ENCODE results near the gene SAYSD1.

The SAYSD1 gene

DNA sequence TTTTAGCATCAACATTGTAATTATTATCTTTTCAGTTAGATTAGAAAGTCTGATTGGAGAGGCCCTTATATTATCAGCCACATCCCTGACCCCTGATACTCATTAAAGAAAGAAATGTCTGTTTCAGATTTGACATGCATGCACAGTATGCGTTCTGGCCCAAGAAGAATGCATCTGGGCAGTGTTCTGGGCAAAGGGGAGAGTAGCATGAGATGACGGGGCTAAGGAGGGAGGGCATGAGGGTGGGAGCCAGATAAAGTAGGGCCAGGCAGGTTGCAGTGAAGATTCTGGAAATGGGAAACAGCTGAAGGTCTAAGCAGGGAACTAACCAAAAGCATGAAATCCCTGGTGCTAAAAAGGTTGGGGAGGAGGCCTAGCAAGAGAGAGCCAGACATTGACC is 7.3 kb downstream of the SAYSD1 start:
- DNase-seq = no peak

DNA sequence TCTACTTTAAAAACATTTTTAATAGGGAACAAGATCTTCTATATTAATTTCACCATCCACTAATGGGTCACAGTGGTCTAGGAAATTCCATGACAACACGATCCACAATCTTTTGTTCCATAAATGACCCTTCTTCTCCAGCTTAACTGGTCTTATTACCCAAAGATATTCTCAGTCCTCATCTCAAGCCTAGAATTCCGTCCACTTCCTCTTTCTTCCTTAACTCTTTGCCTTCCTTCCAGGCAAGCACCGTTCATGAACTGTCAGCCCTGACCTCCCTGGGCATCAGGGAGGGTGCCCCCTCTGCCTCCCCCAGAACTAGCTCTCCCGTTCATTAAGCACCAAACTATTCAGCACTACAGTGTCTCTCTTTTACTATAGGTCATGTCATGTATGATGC is 8.0 kb downstream of the SAYSD1 start:
- no peak for DNase-seq

DNA sequence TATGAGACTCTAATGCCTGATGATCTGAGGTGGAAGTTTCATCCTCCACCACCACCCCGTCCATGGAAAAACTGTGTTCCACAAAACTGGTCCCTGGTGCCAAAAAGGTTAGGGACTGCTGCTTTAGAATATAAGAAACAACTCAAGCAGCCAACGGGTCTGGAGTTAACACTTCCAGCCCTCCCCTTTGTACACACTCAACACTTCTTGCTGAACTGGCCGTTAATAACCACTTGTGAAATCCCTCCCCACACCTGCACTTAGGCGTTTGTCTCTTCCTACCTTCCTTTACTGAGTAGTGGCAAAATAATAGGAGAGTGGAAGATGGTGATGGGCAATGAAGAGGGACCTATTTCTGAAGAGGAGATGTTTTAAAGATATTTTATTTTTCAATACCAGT is 10.5 kb downstream of the SAYSD1 start:
- no peak for DNase-seq

GRCh38 chr6:39102821-39103136 is 12.2 kb downstream of the SAYSD1 start:
- DNase-seq = no peak

GRCh38 chr6:39102071-39102820 is 12.7 kb downstream of the SAYSD1 start:
- DNase-seq = peak; percentile 75

DNA sequence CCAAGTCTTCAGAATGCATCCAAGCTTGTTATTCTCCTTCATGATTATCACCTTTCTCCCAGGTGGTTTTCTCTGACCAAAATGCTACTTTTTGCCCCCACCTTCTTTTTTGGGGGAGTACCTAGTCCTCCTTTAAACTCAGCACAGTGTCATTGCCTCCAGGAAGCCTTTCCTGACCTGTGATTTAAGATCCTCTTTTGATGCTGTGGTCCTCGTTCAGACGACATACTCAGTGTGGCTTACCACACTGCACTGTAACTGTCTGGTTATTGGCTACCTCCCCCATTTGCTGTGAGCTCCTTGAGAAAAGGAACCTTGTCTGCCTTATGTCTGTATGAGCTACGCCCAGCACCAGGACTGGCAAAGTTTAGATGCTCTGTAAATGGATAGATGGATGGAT is 14.6 kb downstream of the SAYSD1 start:
- peak; percentile 41 for DNase-seq

GRCh38 chr6:39095578-39095977 is 19.4 kb downstream of the SAYSD1 start:
- no peak for DNase-seq

DNA sequence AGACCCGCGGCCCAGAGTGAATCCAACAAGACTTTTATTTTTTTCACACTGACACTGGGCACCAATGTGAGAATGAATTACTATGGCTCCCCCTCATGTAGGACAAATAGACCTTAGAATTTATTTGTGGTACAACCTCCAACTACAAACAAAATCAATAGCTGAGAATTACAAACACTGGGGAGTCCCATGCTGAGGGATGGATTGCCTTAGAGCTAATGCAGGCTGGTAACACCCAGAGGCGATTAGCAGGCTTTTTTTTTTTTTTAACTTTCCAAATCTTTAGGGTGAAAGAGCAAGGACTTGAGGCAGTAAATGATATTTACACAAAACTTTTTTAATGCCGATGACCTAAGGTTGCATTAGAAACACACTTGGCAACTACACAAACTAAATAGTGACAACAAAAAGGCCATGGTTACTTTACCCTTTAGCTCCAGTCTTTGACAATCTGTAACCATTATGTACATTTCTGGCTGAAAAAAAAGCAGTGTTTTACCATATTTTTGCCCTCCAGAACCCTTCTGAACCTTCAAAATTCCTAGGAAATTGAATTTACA is 21.8 kb downstream of the SAYSD1 start:
- no peak for DNase-seq

DNA sequence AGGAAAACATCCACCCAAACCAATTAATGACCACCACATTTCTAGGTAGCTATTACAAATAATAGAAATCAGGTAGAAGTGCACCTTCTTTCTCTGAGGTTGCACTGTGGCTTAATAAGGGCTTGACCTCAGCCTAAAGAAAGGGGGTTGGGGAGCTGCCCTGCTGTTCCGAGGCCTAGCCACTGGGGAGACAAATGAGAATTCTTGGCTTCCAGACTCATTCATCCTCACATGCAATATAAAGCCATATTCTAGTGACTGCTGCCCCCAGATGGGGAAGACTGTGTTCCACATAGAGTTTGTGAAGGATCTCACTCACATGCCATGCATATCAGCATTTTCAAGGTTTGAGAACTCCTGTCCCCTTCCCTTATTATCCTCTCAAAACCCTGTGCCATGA is 22.9 kb downstream of the SAYSD1 start:
- DNase-seq = peak; percentile 76

- no peak for DNase-seq
These were observed 23.8 kb downstream of the SAYSD1 start for GRCh38 chr6:39091220-39091619.

GRCh38 chr6:39090036-39090435 is 24.9 kb downstream of the SAYSD1 start:
- DNase-seq = peak; percentile 78

DNA sequence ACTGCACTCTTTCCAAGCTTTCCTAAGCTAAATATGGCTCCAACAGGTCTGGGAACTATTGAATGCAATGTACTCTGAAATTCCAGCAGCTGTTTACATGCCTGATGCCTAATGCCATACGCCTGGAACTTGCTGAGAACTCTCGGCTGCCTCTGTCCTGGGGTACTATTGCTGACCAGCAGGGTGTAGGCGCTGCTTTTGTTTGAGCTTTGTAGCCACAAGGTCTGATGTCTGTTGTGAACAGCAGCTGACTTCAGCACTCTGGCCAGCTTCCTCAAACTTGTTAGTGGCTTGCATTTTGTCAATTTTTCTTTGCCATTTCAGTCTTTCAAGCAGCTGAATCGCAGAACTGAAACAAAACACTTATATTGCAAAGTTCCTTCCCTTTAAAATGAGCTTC is 26.7 kb downstream of the SAYSD1 start:
- peak; percentile 87 for DNase-seq

- DNase-seq = no peak
These were observed 27.8 kb downstream of the SAYSD1 start for GRCh38 chr6:39087197-39087596.

DNA sequence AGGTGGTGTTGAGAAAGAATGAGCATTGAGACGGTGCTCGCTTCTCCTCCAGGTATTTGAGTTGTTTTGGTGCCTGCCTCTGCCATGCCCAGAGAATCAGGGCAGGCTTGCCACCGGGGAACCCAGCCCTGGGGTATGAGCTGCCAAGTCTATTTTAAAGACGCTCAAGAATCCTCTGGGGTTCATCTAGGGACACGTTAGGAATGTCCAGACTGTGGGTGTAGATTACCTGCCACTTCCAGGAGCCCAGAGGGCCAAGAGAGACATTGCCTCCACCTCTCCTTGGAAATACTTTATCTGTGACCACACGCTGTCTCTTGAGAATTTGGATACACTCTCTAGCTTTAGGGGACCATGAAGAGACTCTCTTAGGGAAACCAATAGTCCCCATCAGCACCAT is 28.3 kb downstream of the SAYSD1 start:
- no peak for DNase-seq

GRCh38 chr6:39086294-39086693 is 28.7 kb downstream of the SAYSD1 start:
- DNase-seq = no peak

DNA sequence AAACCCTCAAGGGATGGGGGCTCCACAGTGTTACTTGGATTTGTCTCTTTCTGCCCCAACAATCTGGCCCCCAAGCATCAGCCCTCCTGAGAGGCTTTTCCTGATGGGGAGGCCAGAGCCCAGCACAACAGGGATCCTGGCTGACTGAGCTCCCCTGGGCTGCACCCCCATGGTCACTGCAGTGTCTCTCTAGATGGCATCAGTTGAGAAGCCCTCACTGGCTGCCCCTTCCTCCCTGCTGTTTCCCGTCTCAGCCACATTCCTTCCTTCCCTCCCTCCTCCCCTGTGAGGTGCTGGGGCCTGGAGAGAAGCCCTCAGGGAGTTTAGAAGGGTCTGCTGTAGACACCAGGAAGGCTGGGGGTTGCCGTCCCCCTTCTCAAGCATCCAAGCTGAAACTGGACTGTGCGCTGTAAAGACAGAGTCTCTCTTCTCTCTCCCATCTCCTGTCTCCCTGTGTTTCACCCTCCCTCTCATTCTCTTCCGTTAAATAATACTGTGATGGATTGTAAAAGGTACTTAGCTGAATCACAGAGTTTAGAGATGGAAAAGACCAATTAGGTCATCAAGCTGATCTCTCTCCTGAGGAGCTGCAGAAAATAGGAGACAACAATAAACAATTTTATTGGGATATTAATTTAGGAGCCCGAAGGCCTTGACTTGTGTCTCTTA is 29.7 kb downstream of the SAYSD1 start:
- no peak for DNase-seq

DNA sequence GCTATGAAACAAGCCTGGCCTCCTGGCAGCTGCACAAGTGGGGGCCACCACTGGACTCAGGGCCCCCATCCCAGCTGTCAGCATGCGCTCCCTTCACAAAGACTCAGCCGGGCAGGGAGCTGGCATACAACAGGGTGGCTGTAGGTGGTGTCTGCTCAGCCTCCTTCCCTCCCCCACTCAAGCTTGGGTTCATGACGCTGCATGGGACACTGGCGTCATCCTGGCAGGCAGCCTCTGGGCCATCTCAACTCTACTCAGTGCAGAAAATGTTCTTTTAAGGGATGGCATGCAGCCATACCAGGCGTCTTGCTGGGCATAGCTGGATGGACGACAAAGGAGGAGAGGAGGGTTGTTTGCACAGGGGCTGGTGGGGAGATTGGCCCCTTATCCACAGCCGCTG is 30.5 kb downstream of the SAYSD1 start:
- DNase-seq = no peak

GRCh38 chr6:39083231-39083634 is 31.8 kb downstream of the SAYSD1 start:
- no peak for DNase-seq

DNA sequence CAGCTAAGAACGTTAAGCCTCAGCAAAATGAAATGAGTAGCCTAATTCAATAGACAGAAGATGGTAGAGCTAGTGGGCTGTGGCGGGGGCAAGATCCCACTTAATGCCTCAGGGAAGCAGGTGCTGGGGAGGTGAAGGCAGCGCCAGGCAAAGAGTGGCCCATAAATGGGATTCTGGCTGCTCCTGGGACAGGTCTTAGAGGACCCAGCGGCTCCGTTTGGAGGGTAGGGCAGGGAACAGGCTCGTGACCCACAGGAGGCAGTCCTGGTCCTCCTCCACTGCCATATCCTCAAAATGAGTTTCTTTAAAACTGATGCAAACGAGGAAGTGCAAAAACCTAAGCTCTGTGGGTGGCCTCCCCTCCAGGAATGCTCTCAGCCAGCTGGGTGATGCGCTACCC is 32.7 kb downstream of the SAYSD1 start:
- no peak for DNase-seq

- DNase-seq = no peak
These were observed 34.6 kb downstream of the SAYSD1 start for GRCh38 chr6:39080246-39080875.

GRCh38 chr6:39079197-39080125 is 35.5 kb downstream of the SAYSD1 start:
- DNase-seq = no peak

GRCh38 chr6:39078695-39079094 is 36.3 kb downstream of the SAYSD1 start:
- no peak for DNase-seq

All from hematopoietic multipotent progenitor cell treated with erythropoietin and hydrocortisone succinate and interleukin-3 and kit ligand, for 4 days (in vitro differentiated cells).